GM06990 (cell line): ENCODE data around the gene NIM1K.

Experiments
- DNase-seq: peaks from one replicate; pipeline ENCODE4 v3.0.0-alpha.2; 2011; ENCODE audit not compliant: insufficient read length; ENCODE audit errors: extremely low read depth
- H3K27me3 ChIP-seq: replicated peaks from 2 replicates; pipeline ENCODE4 v1.6.0; 2011; ENCODE audit warnings: low read length; ENCODE audit not compliant: control insufficient read depth, insufficient read depth
- H3K36me3 ChIP-seq: 2 replicates; pipeline ENCODE4 v1.5.1; 2011; ENCODE audit warnings: low read length; ENCODE audit not compliant: control insufficient read depth, insufficient read depth
- H3K4me3 ChIP-seq: replicated peaks from 2 replicates; pipeline ENCODE4 v1.5.1; 2011; ENCODE audit warnings: low read depth, mild to moderate bottlenecking, control low read depth, low read length
- CTCF ChIP-seq: IDR thresholded peaks from 2 replicates; pipeline ENCODE4 v1.5.1; 2011; ENCODE audit warnings: low read length, control low read depth, mild to moderate bottlenecking, inconsistent platforms; ENCODE audit not compliant: insufficient read depth, poor library complexity, severe bottlenecking

NIM1K gene

DNA sequence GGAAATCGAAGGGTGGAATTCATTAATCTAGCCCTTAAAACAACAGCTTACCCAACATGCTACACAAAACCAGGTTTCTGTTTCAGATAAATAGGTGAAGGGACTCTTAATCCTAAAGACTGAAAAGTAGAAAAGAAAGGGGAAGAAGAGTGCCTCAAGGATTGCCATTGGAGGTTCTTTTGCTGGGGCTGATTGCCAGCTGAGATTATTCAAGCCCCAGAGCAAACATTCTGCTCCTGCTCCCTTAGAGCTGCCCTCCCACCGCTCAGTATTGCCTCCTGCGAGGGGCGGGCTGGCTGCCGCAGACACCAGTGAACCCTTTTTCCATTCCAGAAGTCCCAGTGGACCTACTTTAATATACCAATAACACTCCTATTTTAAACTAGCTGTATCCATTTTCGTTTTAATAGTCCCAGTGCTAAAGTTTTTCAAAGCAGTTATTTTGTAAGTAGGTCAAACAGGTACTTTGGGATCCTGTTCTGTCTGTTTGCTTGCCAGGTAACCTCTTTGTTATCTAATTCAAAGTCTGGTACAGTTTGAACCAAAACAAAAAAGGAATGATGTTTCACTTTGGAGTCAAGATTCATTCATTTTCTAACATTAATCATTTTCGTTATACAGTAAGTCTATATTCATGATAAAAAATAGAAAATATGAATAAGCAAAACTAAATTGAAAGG lies 82.5 kb downstream of the NIM1K start:
- no peaks in the 10 kb centered on the region for H3K27me3 ChIP-seq
- no peak for DNase-seq
- no peak overlapping the region for H3K4me3 ChIP-seq
- no peaks in the 10 kb centered on the region for H3K36me3 ChIP-seq
- TF ChIP-seq CTCF, result no peak

DNA sequence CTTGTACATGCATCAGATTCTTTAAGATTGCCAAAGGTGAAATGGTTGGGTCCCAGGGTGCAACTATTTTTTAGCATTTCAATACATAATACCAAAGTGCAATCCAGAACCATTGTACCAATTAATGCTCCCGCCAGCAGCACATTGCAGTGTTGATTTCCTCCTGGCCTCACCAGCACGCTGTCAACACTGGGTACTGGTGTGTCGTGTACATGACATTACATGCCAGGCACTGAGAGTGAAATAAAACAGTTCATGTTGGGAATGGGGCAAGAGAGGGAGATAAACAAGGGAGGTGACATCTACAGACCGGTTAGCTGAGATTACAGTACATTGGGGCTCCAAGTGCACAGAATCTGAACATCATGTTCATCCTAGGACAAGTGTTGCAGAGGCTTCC lies 83.4 kb downstream of the NIM1K start:
- TF ChIP-seq CTCF, result no peak
- Histone ChIP-seq H3K4me3 (no peak overlapping the region), H3K27me3 (no peaks in the 10 kb centered on the region), H3K36me3 (no peaks in the 10 kb centered on the region)
- DNase-seq, result no peak

DNA sequence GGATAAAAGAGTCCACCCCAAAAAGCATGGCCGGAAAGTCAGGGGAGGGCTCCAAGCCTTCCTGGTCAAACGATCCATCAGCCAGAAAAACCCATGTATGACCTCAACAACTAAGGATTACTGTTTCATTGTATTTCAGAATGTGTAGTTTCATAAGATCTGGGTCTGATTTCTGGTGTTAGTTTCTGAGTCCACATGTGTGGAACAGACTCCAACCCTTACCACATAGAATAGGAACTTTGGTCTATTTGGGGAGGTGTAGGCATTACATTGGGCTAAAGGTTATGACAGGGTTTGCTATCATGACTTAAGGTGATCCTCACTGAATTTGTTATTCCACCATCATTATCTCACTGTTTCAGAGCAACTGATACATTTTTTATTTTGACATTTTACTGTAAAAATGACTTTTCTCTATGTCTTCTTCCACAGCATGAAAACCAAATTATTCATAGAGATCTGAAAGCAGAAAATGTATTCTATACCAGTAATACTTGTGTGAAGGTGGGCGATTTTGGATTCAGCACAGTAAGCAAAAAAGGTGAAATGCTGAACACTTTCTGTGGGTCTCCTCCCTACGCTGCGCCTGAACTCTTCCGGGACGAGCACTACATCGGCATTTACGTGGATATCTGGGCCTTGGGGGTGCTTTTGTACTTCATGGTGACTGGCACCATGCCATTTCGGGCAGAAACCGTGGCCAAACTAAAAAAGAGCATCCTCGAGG lies 87.7 kb downstream of the NIM1K start:
- no peak for DNase-seq
- Histone ChIP-seq H3K36me3 (no peaks in the 10 kb centered on the region), H3K4me3 (no peak overlapping the region), H3K27me3 (no peaks in the 10 kb centered on the region)
- no peak for TF ChIP-seq CTCF

GRCh38 chr5:43281840-43282658 lies 90.0 kb downstream of the NIM1K start:
- no peak for TF ChIP-seq CTCF
- Histone ChIP-seq H3K36me3 (no peaks in the 10 kb centered on the region), H3K27me3 (no peaks in the 10 kb centered on the region), H3K4me3 (no peak overlapping the region)
- DNase-seq, result no peak

GRCh38 chr5:43286623-43287022 lies 94.6 kb downstream of the NIM1K start:
- no peaks in the 10 kb centered on the region for H3K27me3 ChIP-seq
- no peak for TF ChIP-seq CTCF
- peaks cover 3% of the 10 kb centered on the region for H3K36me3 ChIP-seq
- DNase-seq, result no peak
- no peak overlapping the region for H3K4me3 ChIP-seq
